ENCODE data around the gene EHMT1. TPM values are rescaled to one million over a fixed set of nuclear protein-coding genes. Genes with fewer than 3 reads are reported as not detected.

The EHMT1 gene
- polyA plus RNA-seq, 1 of the 3 experiments (the other 2 are of a cell fraction) = 39.5 TPM

- Histone ChIP-seq H3K4me2 (no peak overlapping the region), H3K79me2 (ENCODE audit: insufficient read depth) (peaks cover 92% of the 10 kb centered on the region), H3K9me3 (no peaks in the 10 kb centered on the region), H2AFZ (ENCODE audit: low read depth) (no peak overlapping the region), H4K20me1 (ENCODE audit: insufficient read depth) (peaks cover 88% of the 10 kb centered on the region), H3K4me3 (ENCODE audit: low read depth in 2 of 2, low read length in 1 of 2) (no peak overlapping the region), H3K36me3 (replicated peaks in 1 of 2; ENCODE audit: control insufficient read depth in 1 of 2, insufficient read depth in 2 of 2, low read length in 1 of 2) (no peaks in the 10 kb centered on the region), H3K9ac (no peak overlapping the region), H3F3A (replicated peaks; ENCODE audit: insufficient read depth) (peaks cover 17% of the 10 kb centered on the region), H3K27ac (ENCODE audit: low read depth in 2 of 2, low read length in 1 of 2) (no peak overlapping the region; a peak in 1 of 4 replicates), H3K27me3 (ENCODE audit: insufficient read depth) (no peaks in the 10 kb centered on the region), H3K9me2 (no peaks in the 10 kb centered on the region), H3K4me1 (ENCODE audit: control insufficient read depth in 1 of 2, insufficient read depth in 2 of 2, low read depth in 1 of 2, low read length in 1 of 2) (peaks cover 5 to 19% of the 10 kb centered on the region in 2 experiments; a peak in 1 of 4 replicates)
- no peak for DNase-seq
- no peak for TF ChIP-seq USF2 (IDR thresholded peaks at IDR 0.05; ENCODE audit: borderline replicate concordance, low read depth, low read length)
- no peak for TF ChIP-seq EP300 (IDR thresholded peaks at IDR 0.05; ENCODE audit: borderline replicate concordance in 1 of 2, low read depth in 1 of 2, low read length in 1 of 2)
- no peak for TF ChIP-seq RFX5 (IDR thresholded peaks at IDR 0.05; ENCODE audit: low read length)
- TF ChIP-seq SIN3A (IDR thresholded peaks at IDR 0.05; ENCODE audit: borderline replicate concordance, low read depth, low read length) = no peak
- TF ChIP-seq RCOR1 (IDR thresholded peaks at IDR 0.05; ENCODE audit: low read length) = no peak
- TF ChIP-seq RAD21 (IDR thresholded peaks at IDR 0.05; ENCODE audit: low read length) = no peak
- TF ChIP-seq NFIC (IDR thresholded peaks at IDR 0.05; ENCODE audit: borderline replicate concordance) = no peak
- no peak for TF ChIP-seq TEAD4 (IDR thresholded peaks at IDR 0.05; ENCODE audit: borderline replicate concordance, insufficient read depth)
- TF ChIP-seq MAX (IDR thresholded peaks at IDR 0.05; ENCODE audit: low read depth) = no peak
- TF ChIP-seq CTCF (IDR thresholded peaks at IDR 0.05) = no peak
- WGBS (ENCODE audit: low lambda C conversion rate) = 87% methylated on average over 16 of the region's 16 CpGs
- ChIA-PET POLR2A (no interaction called here), CTCF (no interaction called here)
These were observed 48.3 kb downstream of the EHMT1 start for GRCh38 chr9:137666955-137667670.

GRCh38 chr9:137668203-137668602 lies 49.4 kb downstream of the EHMT1 start:
- no peaks in the 10 kb centered on the region for H3K9me2 ChIP-seq
- no peaks in the 10 kb centered on the region for H3K9me3 ChIP-seq
- no peak overlapping the region for H3K9ac ChIP-seq
- H3K4me3 ChIP-seq (ENCODE audit: low read depth in 2 of 2, low read length in 1 of 2) = no peak overlapping the region
- H4K20me1 ChIP-seq (ENCODE audit: insufficient read depth) = peaks cover 94% of the 10 kb centered on the region
- H3K79me2 ChIP-seq (ENCODE audit: insufficient read depth) = peaks cover 94% of the 10 kb centered on the region
- POLR2A ChIA-PET = no interaction called here
- DNase-seq = no peak
- H3K36me3 ChIP-seq (replicated peaks in 1 of 2; ENCODE audit: control insufficient read depth in 1 of 2, insufficient read depth in 2 of 2, low read length in 1 of 2) = no peaks in the 10 kb centered on the region
- no peak overlapping the region for H3K4me2 ChIP-seq
- H2AFZ ChIP-seq (ENCODE audit: low read depth) = no peak overlapping the region
- CTCF ChIA-PET = interaction anchor here (1.0 kb wide), 1 partner anchor 60 kb away, joined by 3 read pairs; no protein-coding TSS in a partner anchor
- H3F3A ChIP-seq (replicated peaks; ENCODE audit: insufficient read depth) = peaks cover 26% of the 10 kb centered on the region
- H3K27me3 ChIP-seq (ENCODE audit: insufficient read depth) = no peaks in the 10 kb centered on the region
- H3K27ac ChIP-seq (ENCODE audit: low read depth in 2 of 2, low read length in 1 of 2) = no peak overlapping the region
- H3K4me1 ChIP-seq (ENCODE audit: control insufficient read depth in 1 of 2, insufficient read depth in 2 of 2, low read depth in 1 of 2, low read length in 1 of 2) = peaks cover 5 to 22% of the 10 kb centered on the region in 2 experiments; a peak in 2 of 4 replicates
- TF ChIP-seq USF1 (IDR thresholded peaks at IDR 0.05; ENCODE audit: borderline replicate concordance, low read depth) = no peak
- TF ChIP-seq EZH2phosphoT487 (IDR thresholded peaks at IDR 0.05; ENCODE audit: borderline replicate concordance, low read depth) = no peak
- no peak for TF ChIP-seq MAX (IDR thresholded peaks at IDR 0.05; ENCODE audit: low read depth)
- TF ChIP-seq RAD21 (IDR thresholded peaks at IDR 0.05; ENCODE audit: low read length) = no peak
- TF ChIP-seq RFX5 (IDR thresholded peaks at IDR 0.05; ENCODE audit: low read length) = no peak
- no peak for TF ChIP-seq NRF1 (IDR thresholded peaks at IDR 0.05; ENCODE audit: low read depth, low read length)
- TF ChIP-seq TCF12 (IDR thresholded peaks at IDR 0.05) = no peak
- no peak for TF ChIP-seq CHD2 (IDR thresholded peaks at IDR 0.05; ENCODE audit: low read length, partially characterized antibody)
- no peak for TF ChIP-seq RXRA (IDR thresholded peaks at IDR 0.05; ENCODE audit: borderline replicate concordance, low read depth)
- no peak for TF ChIP-seq GABPA (IDR thresholded peaks at IDR 0.05; ENCODE audit: low read depth)
- TF ChIP-seq EP300 (IDR thresholded peaks at IDR 0.05; ENCODE audit: borderline replicate concordance in 1 of 2, low read depth in 1 of 2, low read length in 1 of 2) = no peak
- TF ChIP-seq TAF1 (IDR thresholded peaks at IDR 0.05; ENCODE audit: borderline replicate concordance, low read depth, low read length) = no peak
- no peak for TF ChIP-seq MEF2A (IDR thresholded peaks at IDR 0.05; ENCODE audit: borderline replicate concordance, low read depth)
- no peak for TF ChIP-seq SMC3 (IDR thresholded peaks at IDR 0.05; ENCODE audit: low read depth, low read length)
